MCF 10A (cell line): ENCODE results near the gene LEMD1. TPM values are rescaled to one million over a fixed set of nuclear protein-coding genes. Genes with fewer than 3 reads are reported as not detected.

Source experiments
- BruUV-seq: library from RNA; stranded (reverse); fragments of 400-500 nt; replicated peaks from 2 replicates; lab custom pipeline; 2021; lab: Mats Ljungman, UMichigan
- CTCF ChIA-PET: fragments of 300-600 bp; sonication (Branson Sonifier 250); formaldehyde crosslinking; extraction: SDS; loops from one replicate; lab custom pipeline; 2021; ENCODE audit warnings: antibody characterized with exemption, inconsistent platforms; lab: Yijun Ruan, JAX
- POLR2A ChIA-PET: fragments of 300-600, 350-650 bp; sonication (Branson Sonifier 250); formaldehyde crosslinking; extraction: SDS; loops from one replicate; lab custom pipeline; 2020; ENCODE audit warnings: antibody characterized with exemption, inconsistent platforms; lab: Yijun Ruan, JAX
- DNase-seq: peaks from one replicate; pipeline ENCODE4 v3.0.0-alpha.2; 2018; ENCODE audit not compliant: unreplicated experiment
- H3K27ac Mint-ChIP-seq: one replicate; pipeline ENCODE4 v1.8.0; 2022; ENCODE audit warnings: mild to moderate bottlenecking, low read depth, mixed read lengths; ENCODE audit not compliant: unreplicated experiment
- H3K27me3 Mint-ChIP-seq: one replicate; pipeline ENCODE4 v1.8.0; 2022; ENCODE audit warnings: mixed read lengths; ENCODE audit not compliant: insufficient read depth, unreplicated experiment
- H3K36me3 Mint-ChIP-seq: one replicate; pipeline ENCODE4 v1.8.0; 2022; ENCODE audit warnings: mild to moderate bottlenecking, moderate library complexity, mixed read lengths; ENCODE audit not compliant: insufficient read depth, unreplicated experiment
- H3K4me1 Mint-ChIP-seq: one replicate; pipeline ENCODE4 v1.8.0; 2022; ENCODE audit warnings: mixed read lengths; ENCODE audit not compliant: insufficient read depth, unreplicated experiment
- H3K4me3 Mint-ChIP-seq: one replicate; pipeline ENCODE4 v1.8.0; 2022; ENCODE audit warnings: mild to moderate bottlenecking, moderate library complexity, mixed read lengths; ENCODE audit not compliant: unreplicated experiment
- H3K9me3 Mint-ChIP-seq: one replicate; pipeline ENCODE4 v1.8.0; 2022; ENCODE audit warnings: mixed read lengths; ENCODE audit not compliant: unreplicated experiment
- CTCF ChIP-seq: fragments of 200-600 bp; IDR thresholded peaks from one replicate; pipeline ENCODE4 v1.8.0; 2022; ENCODE audit warnings: antibody characterized with exemption, mild to moderate bottlenecking; ENCODE audit not compliant: unreplicated experiment
- intact Hi-C: fragments of 100-400 bp; cut with micrococcal nuclease; formaldehyde crosslinking; loops from 2 replicates; pipeline ENCODE4 v1.14.1; 2022
- microRNA-seq: library from miRNA; unstranded; fragments of <30 nt; microRNA quantifications from one replicate; pipeline ENCODE4 v1.2.0, GENCODE V29; 2022
- total RNA-seq: library from RNA; stranded (reverse); gene quantifications from 2 replicates; pipeline ENCODE4 v1.2.3, GENCODE V29; 2022

LEMD1 gene
- total RNA-seq, 1 experiment from 2014 or later, result 1.4 TPM

GRCh38 chr1:205337481-205337880 is 84.4 kb downstream of the LEMD1 start:
- TF ChIP-seq CTCF, result no peak
- ChIA-PET POLR2A (interaction anchor here (0.9 to 2.0 kb wide), 5 partner anchors 11 to 155 kb away, joined by 3 to 6 read pairs (median 3); no protein-coding TSS in a partner anchor), CTCF (interaction anchor here (0.5 to 27.7 kb wide), 18 partner anchors 13 to 374 kb away, joined by 3 to 1857 read pairs (median 10); partner anchors contain the start of genes KLHDC8A and NUAK2)
- intact Hi-C loops, result no loop called here
- DNase-seq, result no peak
- Mint-ChIP-seq H3K9me3 (no peaks in the 10 kb centered on the region), H3K4me3 (no peak overlapping the region), H3K27ac (no peak overlapping the region), H3K4me1 (peaks cover 12% of the 10 kb centered on the region), H3K36me3 (no peaks in the 10 kb centered on the region), H3K27me3 (peaks cover 11% of the 10 kb centered on the region)
- no TSS peak for BruUV-seq

GRCh38 chr1:205335692-205336091 is 86.2 kb downstream of the LEMD1 start:
- no TSS peak for BruUV-seq
- peaks cover 17% of the 10 kb centered on the region for H3K27me3 Mint-ChIP-seq

GRCh38 chr1:205332015-205332791 is 89.7 kb downstream of the LEMD1 start:
- intact Hi-C loops, result no loop called here
- H3K4me1 Mint-ChIP-seq, result peaks cover 6% of the 10 kb centered on the region
- no peaks in the 10 kb centered on the region for H3K9me3 Mint-ChIP-seq
- no peak for TF ChIP-seq CTCF
- no peak overlapping the region for H3K27ac Mint-ChIP-seq
- DNase-seq, result no peak
- H3K36me3 Mint-ChIP-seq, result no peaks in the 10 kb centered on the region
- H3K4me3 Mint-ChIP-seq, result no peak overlapping the region
- no TSS peak for BruUV-seq
- POLR2A ChIA-PET, result interaction anchor here (0.7 to 1.3 kb wide), 4 partner anchors 13 to 57 kb away, joined by 3 to 5 read pairs (median 3); no protein-coding TSS in a partner anchor
- CTCF ChIA-PET, result interaction anchor here (0.6 to 27.7 kb wide), 17 partner anchors 8 to 645 kb away, joined by 3 to 1857 read pairs (median 5); partner anchors contain the start of genes KLHDC8A and NUAK2
- H3K27me3 Mint-ChIP-seq, result peaks cover 39% of the 10 kb centered on the region

More at GRCh38 chr1:205335692-205336091, 86.2 kb downstream of the LEMD1 start:
- Mint-ChIP-seq H3K36me3 (no peaks in the 10 kb centered on the region), H3K9me3 (no peaks in the 10 kb centered on the region), H3K4me3 (no peak overlapping the region), H3K4me1 (peaks cover 4% of the 10 kb centered on the region), H3K27ac (no peak overlapping the region)
- TF ChIP-seq CTCF, result peak; percentile 100
- DNase-seq, result peak; percentile 97
- intact Hi-C loops, result loop anchor here (1.0 kb wide), 5 partner anchors 17 to 322 kb away; no protein-coding TSS in a partner anchor
- ChIA-PET CTCF (interaction anchor here (0.5 to 27.7 kb wide), 79 partner anchors 11 to 1083 kb away, joined by 3 to 1857 read pairs (median 5); partner anchors contain the start of genes KLHDC8A and NUAK2), POLR2A (interaction anchor here (0.6 to 1.4 kb wide), 5 partner anchors 11 to 49 kb away, joined by 3 to 4 read pairs (median 3); no protein-coding TSS in a partner anchor)

Small RNA genes lying within 50 kb of the gene (microRNA-seq; reads per million reads assigned to microRNA genes)
- 362 reads per million, percentile 82 among the genes with 10 or more reads in this experiment for gene MIR135B

Other genes starting within 250 kb of the LEMD1 start
- gene DSTYK, start 210.4 kb downstream of the LEMD1 start, total RNA-seq, result 18.4 and 21.5 TPM in 2 replicates
- gene TMCC2, start 194.1 kb downstream of the LEMD1 start, total RNA-seq, result 0.54 and 0.79 TPM in 2 replicates
- 2.8 and 6.0 TPM in 2 replicates for gene NUAK2, start 100.3 kb downstream of the LEMD1 start, total RNA-seq
- gene KLHDC8A, start 65.1 kb downstream of the LEMD1 start, total RNA-seq, result not detected in 2 replicates
- 0.72 and 1.1 TPM in 2 replicates for gene BLACAT1, start 34.0 kb upstream of the LEMD1 start, total RNA-seq
- gene CDK18, start 82.6 kb upstream of the LEMD1 start, total RNA-seq, result 4.9 and 6.8 TPM in 2 replicates
- gene ELK4, start 210.0 kb upstream of the LEMD1 start, total RNA-seq, result 101 and 109 TPM in 2 replicates